Stomach (tissue), 4 donors: ENCODE results near the gene TCHP.

Experiments used
- EP300 ChIP-seq: sonication (generic); formaldehyde crosslinking; IDR thresholded peaks from one replicate; pipeline ENCODE4 v1.6.1; 2017; ENCODE audit warnings: antibody characterized with exemption
- POLR2A ChIP-seq, 4 donors: fragments of 450-650 bp; IDR thresholded peaks; one replicate each; pipeline ENCODE4 v1.6.1; 2016; ENCODE audit warnings: antibody characterized with exemption in 4 of 4, control low read depth in 2 of 4, mild to moderate bottlenecking in 1 of 4, moderate library complexity in 1 of 4
- POLR2AphosphoS5 ChIP-seq, 3 donors: sonication (generic); formaldehyde crosslinking; IDR thresholded peaks; one replicate each; pipeline ENCODE4 v1.6.1; 2016; ENCODE audit warnings: antibody characterized with exemption in 3 of 3
- TF ChIP-seq, protein P1 (sequence below), 7 experiments: fragments of 450-650 bp in 4 of 7; fragments of 200-600 bp in 3 of 7; sonication (generic) in 3 of 7; IDR thresholded peaks; one replicate each; pipeline ENCODE4 v1.5.1; 2016 to 2019; ENCODE audit warnings: antibody characterized with exemption in 7 of 7, control low read depth in 2 of 7, mild to moderate bottlenecking in 1 of 7

DNA sequence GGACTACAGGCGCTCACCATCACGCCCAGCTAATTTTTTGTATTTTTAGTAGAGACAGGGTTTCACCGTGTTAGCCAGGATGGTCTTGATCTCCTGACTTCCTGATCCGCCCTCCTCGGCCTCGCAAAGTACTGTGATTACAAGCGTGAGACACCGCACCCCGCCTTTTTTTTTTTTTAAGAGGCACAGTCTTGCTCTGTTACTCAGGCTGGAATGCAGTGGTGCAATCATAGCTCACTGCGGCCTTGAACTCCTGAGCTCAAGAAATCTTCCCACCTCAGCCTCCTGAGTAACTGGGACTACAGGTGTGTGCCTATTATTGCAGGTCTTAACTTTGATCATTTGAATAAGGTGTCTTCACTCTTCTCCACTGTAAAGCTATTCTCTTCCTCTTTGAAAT is 14.5 kb upstream of the TCHP start:
- TF ChIP-seq, protein P1, sequence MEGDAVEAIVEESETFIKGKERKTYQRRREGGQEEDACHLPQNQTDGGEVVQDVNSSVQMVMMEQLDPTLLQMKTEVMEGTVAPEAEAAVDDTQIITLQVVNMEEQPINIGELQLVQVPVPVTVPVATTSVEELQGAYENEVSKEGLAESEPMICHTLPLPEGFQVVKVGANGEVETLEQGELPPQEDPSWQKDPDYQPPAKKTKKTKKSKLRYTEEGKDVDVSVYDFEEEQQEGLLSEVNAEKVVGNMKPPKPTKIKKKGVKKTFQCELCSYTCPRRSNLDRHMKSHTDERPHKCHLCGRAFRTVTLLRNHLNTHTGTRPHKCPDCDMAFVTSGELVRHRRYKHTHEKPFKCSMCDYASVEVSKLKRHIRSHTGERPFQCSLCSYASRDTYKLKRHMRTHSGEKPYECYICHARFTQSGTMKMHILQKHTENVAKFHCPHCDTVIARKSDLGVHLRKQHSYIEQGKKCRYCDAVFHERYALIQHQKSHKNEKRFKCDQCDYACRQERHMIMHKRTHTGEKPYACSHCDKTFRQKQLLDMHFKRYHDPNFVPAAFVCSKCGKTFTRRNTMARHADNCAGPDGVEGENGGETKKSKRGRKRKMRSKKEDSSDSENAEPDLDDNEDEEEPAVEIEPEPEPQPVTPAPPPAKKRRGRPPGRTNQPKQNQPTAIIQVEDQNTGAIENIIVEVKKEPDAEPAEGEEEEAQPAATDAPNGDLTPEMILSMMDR (IDR thresholded peaks at IDR 0.05), result no peak
- TF ChIP-seq POLR2A (IDR thresholded peaks at IDR 0.05), result no peak
- no peak for TF ChIP-seq POLR2AphosphoS5 (IDR thresholded peaks at IDR 0.05)
- TF ChIP-seq EP300, result no peak
